ENCODE data around the gene BRD2.

- TF ChIP-seq, protein P1, sequence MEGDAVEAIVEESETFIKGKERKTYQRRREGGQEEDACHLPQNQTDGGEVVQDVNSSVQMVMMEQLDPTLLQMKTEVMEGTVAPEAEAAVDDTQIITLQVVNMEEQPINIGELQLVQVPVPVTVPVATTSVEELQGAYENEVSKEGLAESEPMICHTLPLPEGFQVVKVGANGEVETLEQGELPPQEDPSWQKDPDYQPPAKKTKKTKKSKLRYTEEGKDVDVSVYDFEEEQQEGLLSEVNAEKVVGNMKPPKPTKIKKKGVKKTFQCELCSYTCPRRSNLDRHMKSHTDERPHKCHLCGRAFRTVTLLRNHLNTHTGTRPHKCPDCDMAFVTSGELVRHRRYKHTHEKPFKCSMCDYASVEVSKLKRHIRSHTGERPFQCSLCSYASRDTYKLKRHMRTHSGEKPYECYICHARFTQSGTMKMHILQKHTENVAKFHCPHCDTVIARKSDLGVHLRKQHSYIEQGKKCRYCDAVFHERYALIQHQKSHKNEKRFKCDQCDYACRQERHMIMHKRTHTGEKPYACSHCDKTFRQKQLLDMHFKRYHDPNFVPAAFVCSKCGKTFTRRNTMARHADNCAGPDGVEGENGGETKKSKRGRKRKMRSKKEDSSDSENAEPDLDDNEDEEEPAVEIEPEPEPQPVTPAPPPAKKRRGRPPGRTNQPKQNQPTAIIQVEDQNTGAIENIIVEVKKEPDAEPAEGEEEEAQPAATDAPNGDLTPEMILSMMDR (IDR thresholded peaks at IDR 0.05) = no peak
- TF ChIP-seq ZNF263 (CRISPR knock-in tag; IDR thresholded peaks at IDR 0.05; ENCODE audit: low read depth) (no peak), ZNF416 (CRISPR knock-in tag; IDR thresholded peaks at IDR 0.05) (no peak), NR2C2 (CRISPR knock-in tag; IDR thresholded peaks at IDR 0.05) (no peak), CREB1 (CRISPR knock-in tag; IDR thresholded peaks at IDR 0.05) (no peak), NR3C1 (CRISPR knock-in tag; conservative IDR thresholded peaks at IDR 0.05; ENCODE audit: low read depth) (no peak), ZBTB21 (CRISPR knock-in tag; IDR thresholded peaks at IDR 0.05; ENCODE audit: borderline replicate concordance) (no peak), ATF3 (CRISPR knock-in tag; conservative IDR thresholded peaks at IDR 0.05) (no peak), ATF1 (CRISPR knock-in tag; IDR thresholded peaks at IDR 0.05) (no peak), AFF4 (CRISPR knock-in tag; IDR thresholded peaks at IDR 0.05; ENCODE audit: borderline replicate concordance) (no peak), ZNF138 (CRISPR knock-in tag; conservative IDR thresholded peaks at IDR 0.05) (no peak), SP1 (CRISPR knock-in tag; conservative IDR thresholded peaks at IDR 0.05) (no peak), MAX (CRISPR knock-in tag; IDR thresholded peaks at IDR 0.05) (no peak)
- TF ChIP-seq, protein P2, sequence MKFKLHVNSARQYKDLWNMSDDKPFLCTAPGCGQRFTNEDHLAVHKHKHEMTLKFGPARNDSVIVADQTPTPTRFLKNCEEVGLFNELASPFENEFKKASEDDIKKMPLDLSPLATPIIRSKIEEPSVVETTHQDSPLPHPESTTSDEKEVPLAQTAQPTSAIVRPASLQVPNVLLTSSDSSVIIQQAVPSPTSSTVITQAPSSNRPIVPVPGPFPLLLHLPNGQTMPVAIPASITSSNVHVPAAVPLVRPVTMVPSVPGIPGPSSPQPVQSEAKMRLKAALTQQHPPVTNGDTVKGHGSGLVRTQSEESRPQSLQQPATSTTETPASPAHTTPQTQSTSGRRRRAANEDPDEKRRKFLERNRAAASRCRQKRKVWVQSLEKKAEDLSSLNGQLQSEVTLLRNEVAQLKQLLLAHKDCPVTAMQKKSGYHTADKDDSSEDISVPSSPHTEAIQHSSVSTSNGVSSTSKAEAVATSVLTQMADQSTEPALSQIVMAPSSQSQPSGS (CRISPR knock-in tag; IDR thresholded peaks at IDR 0.05; ENCODE audit: borderline replicate concordance, low read depth) = no peak
Measured at GRCh38 chr6:32974016-32974333, 5.6 kb downstream of the BRD2 start.

Data from WTC11 (cell line).